Stimulated activated CD8-positive, alpha-beta memory T cell treated with anti-CD3 and anti-CD28 coated beads, Interleukin-12 subunit alpha, Interleukin-12 subunit beta, amount 100 ng/mL, for 1 hour (primary cell): ENCODE results near the gene OR2L8.
A peak's percentile ranks its signal among the peaks of the same experiment; 100 is the strongest.

Experiments used
- DNase-seq: peaks from one replicate; pipeline ENCODE4 v3.0.0-alpha.2; 2020; ENCODE audit warnings: low read depth

OR2L8 gene

GRCh38 chr1:247948558-247948957, at the start of gene OR2L8:
Gene OR2L8 (plus strand): TSS chr1:247948858. CDS start chr1:247948858, 0 bp downstream.
- DNase-seq: no peak

- no peak for DNase-seq
These were observed 44.5 kb upstream of the OR2L8 start for GRCh38 chr1:247904122-247904521.

GRCh38 chr1:247905181-247905580, 43.5 kb upstream of the OR2L8 start:
- no peak for DNase-seq

- no peak for DNase-seq
These were observed 42.7 kb upstream of the OR2L8 start for GRCh38 chr1:247905910-247906503.

GRCh38 chr1:247906504-247907047, 42.1 kb upstream of the OR2L8 start:
- no peak for DNase-seq

GRCh38 chr1:247908766-247909165, 39.9 kb upstream of the OR2L8 start:
- no peak for DNase-seq

- DNase-seq: no peak
These were observed 34.9 kb upstream of the OR2L8 start for GRCh38 chr1:247913786-247914185.

- no peak for DNase-seq
These were observed 33.6 kb upstream of the OR2L8 start for GRCh38 chr1:247914941-247915662.

- DNase-seq: no peak
These were observed 28.7 kb upstream of the OR2L8 start, which contains the start of gene OR2T8 for GRCh38 chr1:247919952-247920351. Gene OR2T8 (plus strand): TSS chr1:247920252. CDS start chr1:247921018, 766 bp downstream.

GRCh38 chr1:247923941-247924340, 24.7 kb upstream of the OR2L8 start:
- no peak for DNase-seq

GRCh38 chr1:247924868-247925267, 23.8 kb upstream of the OR2L8 start, which contains the start of gene OR2AJ1:
Gene OR2AJ1 (plus strand): TSS chr1:247924889. CDS start chr1:247933769, 8,880 bp downstream.
- no peak for DNase-seq

- no peak for DNase-seq
These were observed 14.7 kb upstream of the OR2L8 start for GRCh38 chr1:247933989-247934388.

GRCh38 chr1:247935781-247936180, 12.9 kb upstream of the OR2L8 start:
- DNase-seq: no peak

- DNase-seq: no peak
These were observed 12.2 kb upstream of the OR2L8 start for GRCh38 chr1:247936415-247936814.

- peak; percentile 57 for DNase-seq
These were observed 11.5 kb upstream of the OR2L8 start for GRCh38 chr1:247936965-247937734.

- no peak for DNase-seq
These were observed 6.0 kb upstream of the OR2L8 start for GRCh38 chr1:247942624-247943023.

- no peak for DNase-seq
These were observed 4.8 kb downstream of the OR2L8 start for GRCh38 chr1:247953408-247953807.

- no peak for DNase-seq
These were observed 13.1 kb downstream of the OR2L8 start for GRCh38 chr1:247961791-247962190.

- DNase-seq: no peak
These were observed 14.4 kb downstream of the OR2L8 start for GRCh38 chr1:247962911-247963588.

- no peak for DNase-seq
These were observed 16.3 kb downstream of the OR2L8 start, which contains the start of gene OR2AK2 for GRCh38 chr1:247964933-247965332. Gene OR2AK2 (plus strand): TSS chr1:247965233. CDS start chr1:247965377, 144 bp downstream.

GRCh38 chr1:247966532-247967204, 18.0 kb downstream of the OR2L8 start:
- DNase-seq: no peak
